H54 (cell line): Measurements from ENCODE around the gene USP6NL.

Experiments used
- DNase-seq: peaks from one replicate; pipeline ENCODE4 v3.0.0; 2011; ENCODE audit warnings: low spot score, mixed read lengths; ENCODE audit not compliant: insufficient read length
- FAIRE-seq: peaks from 3 replicates; lab custom pipeline; 2011; peaks lifted over from hg19 to GRCh38; lab: Jason Lieb, UNC
- POLR2A ChIP-seq: IDR thresholded peaks from 2 replicates; pipeline ENCODE4 v1.6.1; 2011; ENCODE audit warnings: low read depth, mild to moderate bottlenecking, low read length

The USP6NL gene

GRCh38 chr10:11564741-11565140, 46.7 kb downstream of the USP6NL start:
- TF ChIP-seq POLR2A, result no peak
- DNase-seq (no peak), FAIRE-seq (peak; percentile 84)

- FAIRE-seq, result no peak
- no peak for TF ChIP-seq POLR2A
- no peak for DNase-seq
These were observed 47.5 kb downstream of the USP6NL start for GRCh38 chr10:11563936-11564335.

GRCh38 chr10:11562888-11563287, 48.6 kb downstream of the USP6NL start:
- FAIRE-seq (no peak), DNase-seq (no peak)
- TF ChIP-seq POLR2A, result no peak

GRCh38 chr10:11560076-11560709, 51.3 kb downstream of the USP6NL start:
- no peak for TF ChIP-seq POLR2A
- FAIRE-seq (no peak), DNase-seq (no peak)

GRCh38 chr10:11557967-11558366, 53.5 kb downstream of the USP6NL start:
- FAIRE-seq, result no peak

GRCh38 chr10:11557513-11557912, 53.9 kb downstream of the USP6NL start:
- FAIRE-seq (no peak), DNase-seq (no peak)
- no peak for TF ChIP-seq POLR2A

More at GRCh38 chr10:11557967-11558366, 53.5 kb downstream of the USP6NL start:
- no peak for TF ChIP-seq POLR2A
- DNase-seq, result no peak

GRCh38 chr10:11555556-11555955, 55.9 kb downstream of the USP6NL start:
- FAIRE-seq (no peak), DNase-seq (no peak)
- TF ChIP-seq POLR2A, result no peak

- TF ChIP-seq POLR2A, result no peak
- DNase-seq, result no peak
- FAIRE-seq, result no peak
These were observed 57.6 kb downstream of the USP6NL start for GRCh38 chr10:11553773-11554381.

- peak; percentile 97 for FAIRE-seq
- TF ChIP-seq POLR2A, result no peak
- DNase-seq, result peak; percentile 21
These were observed 59.4 kb downstream of the USP6NL start for GRCh38 chr10:11551916-11552602.

- DNase-seq (no peak), FAIRE-seq (no peak)
- TF ChIP-seq POLR2A, result no peak
These were observed 60.3 kb downstream of the USP6NL start for GRCh38 chr10:11551104-11551503.

- DNase-seq, result no peak
- no peak for TF ChIP-seq POLR2A
- no peak for FAIRE-seq
These were observed 62.7 kb downstream of the USP6NL start for GRCh38 chr10:11548768-11549099.

GRCh38 chr10:11548065-11548767, 63.2 kb downstream of the USP6NL start:
- TF ChIP-seq POLR2A, result no peak

GRCh38 chr10:11546581-11546980, 64.9 kb downstream of the USP6NL start:
- TF ChIP-seq POLR2A, result no peak
- DNase-seq, result no peak
- no peak for FAIRE-seq

More at GRCh38 chr10:11548065-11548767, 63.2 kb downstream of the USP6NL start:
- no peak for FAIRE-seq
- DNase-seq, result no peak

GRCh38 chr10:11541296-11541695, 70.2 kb downstream of the USP6NL start:
- DNase-seq (no peak), FAIRE-seq (no peak)
- no peak for TF ChIP-seq POLR2A
